HL-60/S4 treated with retinoic acid at 250 ng/mL for 4 days and 3 days (cell line): Measurements from ENCODE around the gene MFSD6.
"Not testable (repeated sequence)": the region's sequence is repeated elsewhere in the genome, so short reads cannot be mapped to it uniquely, and the experiment has no call there.

ENCODE experiments used
- in situ Hi-C: fragments of 300-500 bp; cut with MboI; formaldehyde crosslinking; loops from 2 replicates; pipeline ENCODE4 v1.7.0; 2022; ENCODE audit warnings: low sequenced_read_pairs

Gene MFSD6

DNA sequence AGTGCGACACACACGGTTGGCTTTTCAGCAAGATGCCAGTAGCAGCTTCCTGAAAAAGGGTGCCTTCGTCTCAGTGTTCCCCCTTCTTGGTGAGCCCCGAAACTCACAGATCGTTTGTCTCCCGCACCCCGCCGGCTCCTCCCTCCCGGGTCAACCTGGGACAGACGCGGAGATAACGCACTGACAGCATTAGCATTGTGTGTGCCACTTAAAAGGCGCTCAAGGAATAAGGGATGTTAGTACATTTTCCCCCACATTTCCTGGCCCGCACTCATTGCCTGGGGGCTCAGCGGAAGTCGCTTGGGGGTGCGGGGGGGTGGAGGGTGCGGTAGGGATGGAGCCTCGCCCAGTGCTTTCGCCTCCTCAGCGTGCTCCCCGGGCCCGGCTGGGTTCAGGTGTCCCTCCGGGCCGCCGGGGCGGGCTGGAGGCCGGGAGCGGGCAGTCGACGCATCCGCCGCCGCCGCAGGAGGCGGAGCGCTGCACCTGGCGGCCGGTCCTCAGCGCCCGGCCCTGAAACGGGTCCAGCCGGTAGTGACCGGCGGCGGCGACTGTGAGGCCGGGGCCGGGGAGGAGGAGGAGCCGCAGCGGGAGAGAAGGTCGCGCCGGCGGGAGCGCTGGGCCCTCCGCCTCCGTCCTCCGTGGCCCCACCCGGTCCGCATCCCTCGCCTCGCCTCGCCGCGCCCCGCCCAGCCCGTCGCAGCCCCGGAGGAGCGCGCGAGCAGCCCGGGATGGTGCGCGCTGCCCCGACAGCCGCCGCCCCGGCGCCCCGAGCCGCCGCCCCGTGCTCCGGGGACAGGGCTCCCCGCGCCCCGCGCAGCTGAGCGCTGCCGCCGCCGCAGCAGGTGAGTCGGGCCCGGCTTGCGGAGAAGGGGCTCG is at the start of gene MFSD6:
MFSD6 (plus strand) TSS at position 694 of the 876 bp plus-strand sequence. CDS start 27,675 bp downstream, outside the sequence.
- in situ Hi-C loops, result no loop called here

DNA sequence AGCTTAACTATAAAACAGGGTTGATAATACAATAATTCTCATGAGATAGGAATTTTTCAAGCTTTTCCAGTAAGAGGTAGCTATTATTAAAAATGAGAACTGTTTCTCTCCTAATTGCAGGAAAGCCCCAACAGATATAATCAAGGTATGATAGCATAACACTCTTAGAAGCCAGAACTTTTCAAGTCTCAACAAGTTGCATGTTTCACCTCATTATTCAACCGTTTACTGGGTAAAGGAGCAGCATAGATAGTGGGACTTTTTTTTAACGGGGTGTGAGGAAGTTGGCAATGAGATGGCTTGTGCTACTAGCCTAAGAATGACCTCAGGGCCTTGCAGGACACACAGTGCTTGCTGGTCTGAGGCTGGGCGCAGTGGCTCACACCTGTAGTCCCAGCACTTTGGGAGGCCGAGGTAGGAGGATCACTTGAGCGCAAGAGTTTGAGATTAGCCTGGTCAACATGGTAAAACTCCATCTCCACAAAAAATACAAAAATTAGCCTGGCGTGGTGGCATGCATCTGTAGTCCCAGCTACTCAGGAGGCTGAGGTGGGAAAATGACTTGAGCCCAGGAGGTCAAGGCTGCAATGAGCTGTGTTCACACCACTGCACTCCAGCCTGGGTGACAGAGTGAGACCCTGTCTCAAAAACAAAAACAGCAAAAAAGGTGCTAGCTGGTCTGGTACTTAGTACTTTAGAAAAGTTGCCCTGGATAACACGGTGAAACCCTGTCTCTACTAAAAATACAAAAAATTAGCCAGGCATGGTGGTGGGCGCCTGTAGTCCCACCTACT is 49.3 kb upstream of the MFSD6 start:
- in situ Hi-C loops, result not testable (repeated sequence)

DNA sequence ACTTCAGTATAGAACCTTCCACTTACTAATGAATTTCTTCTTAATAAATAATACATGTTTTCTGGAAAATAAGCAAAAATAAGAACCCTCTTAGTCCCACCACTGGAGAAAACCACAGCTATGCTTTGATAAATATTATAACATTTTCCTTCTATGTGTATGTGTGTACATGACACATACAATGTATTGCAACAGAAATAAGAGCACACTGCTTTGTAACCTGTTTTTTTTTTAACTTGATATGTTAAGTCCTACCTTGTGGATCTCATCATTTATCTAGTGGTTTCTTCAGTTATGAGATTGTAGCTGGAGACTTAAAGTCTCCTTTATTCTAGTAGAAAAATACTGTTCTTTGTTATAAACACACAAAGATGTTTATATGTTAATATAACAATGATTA is 47.6 kb upstream of the MFSD6 start:
- in situ Hi-C loops, result no loop called here

DNA sequence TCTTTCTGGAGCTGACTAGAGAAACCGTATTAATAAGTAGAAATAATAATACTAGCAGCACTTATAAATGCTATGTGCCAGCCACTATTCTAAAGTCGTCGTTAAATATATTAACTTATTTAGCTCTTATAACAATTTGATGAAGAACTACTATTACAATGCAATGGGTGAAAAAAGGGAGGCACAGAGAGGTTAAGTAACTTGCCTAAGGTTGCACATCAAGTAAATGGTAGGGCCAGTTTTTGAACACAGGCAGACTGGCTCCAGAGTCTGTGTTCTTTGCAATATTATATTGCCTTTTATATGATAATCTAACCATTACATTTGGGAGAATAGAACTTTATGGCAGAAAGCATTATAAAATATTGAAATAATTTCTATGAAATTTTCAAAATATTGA is 47.2 kb upstream of the MFSD6 start:
- in situ Hi-C loops, result no loop called here

DNA sequence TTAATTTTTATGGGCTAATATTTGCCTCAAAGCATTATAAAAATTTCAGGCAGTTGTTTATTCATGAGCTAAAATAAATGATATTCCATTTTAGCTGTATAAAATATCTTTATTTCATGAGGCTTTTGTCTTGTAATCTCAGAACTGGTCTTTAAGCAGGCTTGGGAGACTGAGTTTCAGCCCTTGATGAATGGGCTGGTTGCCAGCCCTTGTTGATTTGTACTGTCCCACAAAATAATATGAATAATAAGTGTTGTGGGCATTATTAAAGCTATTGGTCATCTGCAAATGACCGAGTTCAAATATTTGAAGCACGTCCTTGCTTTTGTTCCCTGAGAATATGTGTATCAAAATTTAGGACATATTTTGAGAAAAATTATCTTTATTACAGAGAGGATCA is 46.6 kb upstream of the MFSD6 start:
- in situ Hi-C loops, result no loop called here

DNA sequence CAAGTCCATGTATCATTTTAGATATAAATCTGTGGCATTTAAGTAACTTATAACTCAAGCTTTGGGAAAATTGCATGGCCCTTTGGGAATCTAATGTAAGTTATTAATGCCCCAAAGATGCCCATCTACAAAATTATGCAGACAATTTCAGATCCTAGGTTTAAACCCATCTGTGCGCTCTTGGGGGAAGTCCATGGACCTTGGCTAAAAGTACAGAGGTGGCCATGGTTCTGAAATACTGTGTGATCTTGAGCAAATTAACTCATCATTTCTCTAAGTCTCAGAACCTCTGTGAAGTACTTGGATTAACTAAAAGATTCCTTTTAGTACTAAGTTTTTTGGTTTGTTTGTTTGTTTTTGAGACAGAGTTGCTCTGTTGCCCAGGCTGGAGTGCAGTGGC is 45.3 kb upstream of the MFSD6 start:
- in situ Hi-C loops, result no loop called here

DNA sequence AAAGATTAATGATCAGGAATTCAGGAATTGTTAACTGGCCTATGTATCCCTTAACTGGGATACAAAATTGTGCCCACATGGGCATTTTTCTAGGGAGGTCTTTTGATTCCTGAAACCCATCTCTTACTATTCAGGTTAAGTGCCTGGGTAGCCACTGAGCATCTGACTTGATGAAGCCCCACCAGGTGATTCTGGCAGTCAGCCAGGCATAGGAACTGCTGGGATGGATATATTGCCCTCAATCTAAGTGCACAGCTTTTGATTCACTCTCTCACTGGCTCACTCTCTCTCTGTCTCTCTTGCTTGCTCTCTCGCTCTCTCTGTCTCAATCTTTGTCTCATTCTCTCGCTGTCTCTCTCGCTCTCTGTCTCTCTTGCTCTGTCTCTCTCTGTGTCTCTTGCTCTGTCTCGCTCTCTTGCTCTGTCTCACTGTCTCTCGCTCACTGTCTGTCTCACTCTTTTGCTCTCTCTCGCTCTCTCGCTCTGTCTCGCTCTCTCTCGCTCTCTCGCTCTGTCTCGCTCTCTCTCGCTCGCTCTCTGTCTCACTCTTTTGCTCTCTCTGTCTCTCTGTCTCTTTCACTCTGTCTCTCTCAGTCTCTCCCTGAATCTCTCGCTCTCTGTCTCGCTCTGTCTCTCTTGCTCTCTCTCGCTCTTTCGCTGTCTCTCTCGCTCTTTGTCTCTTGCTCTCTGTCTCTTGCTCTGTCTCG is 42.5 kb upstream of the MFSD6 start:
- in situ Hi-C loops, result no loop called here

DNA sequence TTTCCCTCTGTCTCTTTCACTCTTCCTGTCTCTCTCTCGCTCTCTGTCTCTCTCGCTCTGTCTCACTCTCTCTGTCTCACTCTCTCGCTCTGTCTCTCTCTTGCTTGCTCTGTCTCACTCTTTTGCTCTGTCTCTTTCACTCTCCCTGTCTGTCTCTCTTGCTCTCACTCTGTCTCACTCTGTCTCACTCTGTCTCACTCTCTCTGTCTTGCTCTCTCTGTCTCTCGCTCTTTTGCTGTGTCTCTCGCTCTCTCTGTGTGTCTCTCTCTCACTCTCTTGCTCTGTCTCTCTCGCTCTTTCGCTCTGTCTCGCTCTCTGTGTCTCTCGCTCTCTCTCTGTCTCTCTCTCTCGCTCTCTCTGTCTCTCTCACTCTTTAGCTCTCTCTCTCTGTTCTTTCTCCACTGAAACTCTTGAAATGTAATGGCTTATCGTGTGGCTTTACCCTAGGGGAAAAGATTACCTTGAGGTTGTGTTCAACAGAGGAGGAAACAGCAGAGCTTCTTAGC is 41.9 kb upstream of the MFSD6 start:
- in situ Hi-C loops, result no loop called here

DNA sequence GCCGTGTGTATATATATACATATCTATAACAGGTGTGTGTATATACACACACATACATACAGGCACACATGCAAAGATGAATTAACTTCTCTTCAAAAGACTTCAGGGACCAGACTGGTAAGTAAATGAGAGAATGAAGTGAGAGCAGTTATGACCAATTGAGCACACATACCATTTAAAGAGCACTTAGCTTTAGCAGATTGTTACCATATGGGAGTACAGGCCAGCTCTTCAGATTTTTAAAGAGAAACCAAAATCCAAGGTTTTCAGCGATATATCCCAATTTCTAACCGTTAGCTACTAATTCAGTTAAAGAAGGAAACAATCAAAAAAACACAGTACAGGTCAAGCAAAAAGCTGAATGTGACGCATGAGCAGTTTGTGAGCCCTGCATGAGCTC is 41.1 kb upstream of the MFSD6 start:
- in situ Hi-C loops, result no loop called here

DNA sequence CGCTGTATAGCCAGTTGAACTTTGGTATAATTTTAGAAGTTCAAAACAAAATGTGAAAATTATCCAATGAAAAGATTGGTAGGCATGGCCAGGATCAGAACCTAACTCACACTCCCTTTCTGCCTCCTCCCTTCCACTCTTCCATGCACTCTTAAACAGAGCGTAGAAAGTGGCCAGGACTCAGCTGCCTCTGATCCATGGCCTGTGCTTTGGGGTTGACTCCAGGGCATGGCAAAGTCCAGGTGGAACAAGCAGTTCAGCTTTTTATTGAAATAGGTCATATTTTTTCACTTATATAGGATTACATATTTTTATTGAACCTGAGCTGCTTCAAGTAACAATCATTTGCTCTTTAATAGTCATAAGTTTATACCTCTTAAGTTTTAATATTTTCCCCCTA is 38.5 kb upstream of the MFSD6 start:
- in situ Hi-C loops, result no loop called here

DNA sequence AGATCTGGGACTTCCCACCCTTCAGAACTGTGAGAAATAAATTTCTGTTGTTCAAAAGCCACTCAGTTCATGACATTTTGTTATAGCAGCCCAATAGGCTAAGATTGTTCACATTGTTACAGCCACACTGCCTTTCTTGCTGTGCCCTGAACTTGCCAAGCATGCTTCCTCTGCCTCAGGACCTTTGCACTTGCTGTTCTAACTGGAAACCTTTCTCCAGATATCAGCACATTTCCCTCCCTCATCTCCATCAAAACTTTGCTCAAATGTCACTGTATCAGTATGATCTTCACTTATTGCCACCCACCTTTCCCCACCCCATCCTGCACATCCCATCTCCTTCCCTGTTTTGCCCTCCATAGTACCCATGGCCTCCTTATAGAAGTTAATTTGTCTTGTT is 32.1 kb upstream of the MFSD6 start:
- in situ Hi-C loops, result no loop called here

DNA sequence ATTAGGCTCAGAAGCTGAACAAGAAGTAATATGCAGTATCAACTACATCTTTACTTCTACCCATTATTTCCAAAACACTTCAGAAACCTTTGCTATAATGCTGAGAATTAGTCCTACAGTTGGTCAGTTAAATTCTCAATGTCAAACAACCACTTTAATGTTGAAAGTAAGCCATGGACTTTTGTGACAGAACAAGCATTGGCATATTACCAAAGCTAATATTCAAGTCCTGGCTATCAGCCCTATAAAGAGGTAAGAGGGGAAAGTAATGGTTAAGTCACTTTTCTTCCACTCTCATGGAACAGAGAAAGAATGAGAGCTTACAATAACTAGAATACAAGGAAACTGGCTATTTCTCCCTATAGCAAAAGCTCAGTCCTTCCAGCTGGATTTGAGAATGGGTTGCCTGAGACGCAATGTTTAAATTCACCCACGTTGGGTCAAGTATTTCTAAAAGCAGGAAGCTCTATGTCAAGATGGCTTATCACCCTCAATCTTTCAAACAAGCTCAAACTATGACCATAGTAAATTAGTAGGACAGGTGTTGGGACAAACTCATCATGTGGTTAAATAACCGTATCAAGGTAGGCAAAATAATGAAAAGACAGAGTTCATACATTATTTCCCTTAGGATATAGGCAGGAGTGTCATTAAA is 31.4 kb upstream of the MFSD6 start:
- in situ Hi-C loops, result no loop called here

DNA sequence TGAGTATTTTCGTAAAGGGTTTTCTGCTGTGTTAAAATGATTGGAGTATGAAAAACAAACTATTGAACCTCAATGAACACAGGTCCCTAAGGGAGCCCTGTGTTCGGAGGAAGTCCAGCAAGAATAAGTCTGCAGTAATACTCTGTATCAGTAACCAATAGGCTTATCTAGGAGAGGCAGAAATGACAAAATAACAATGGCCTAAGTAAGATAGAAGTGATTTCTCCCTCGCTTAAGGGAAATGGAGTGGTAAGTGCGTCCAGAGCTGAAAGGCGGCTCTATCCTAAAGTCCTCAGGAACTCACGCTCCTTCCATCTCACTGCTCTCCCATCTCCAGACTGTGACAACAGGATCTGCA is 29.3 kb upstream of the MFSD6 start:
- in situ Hi-C loops, result no loop called here

DNA sequence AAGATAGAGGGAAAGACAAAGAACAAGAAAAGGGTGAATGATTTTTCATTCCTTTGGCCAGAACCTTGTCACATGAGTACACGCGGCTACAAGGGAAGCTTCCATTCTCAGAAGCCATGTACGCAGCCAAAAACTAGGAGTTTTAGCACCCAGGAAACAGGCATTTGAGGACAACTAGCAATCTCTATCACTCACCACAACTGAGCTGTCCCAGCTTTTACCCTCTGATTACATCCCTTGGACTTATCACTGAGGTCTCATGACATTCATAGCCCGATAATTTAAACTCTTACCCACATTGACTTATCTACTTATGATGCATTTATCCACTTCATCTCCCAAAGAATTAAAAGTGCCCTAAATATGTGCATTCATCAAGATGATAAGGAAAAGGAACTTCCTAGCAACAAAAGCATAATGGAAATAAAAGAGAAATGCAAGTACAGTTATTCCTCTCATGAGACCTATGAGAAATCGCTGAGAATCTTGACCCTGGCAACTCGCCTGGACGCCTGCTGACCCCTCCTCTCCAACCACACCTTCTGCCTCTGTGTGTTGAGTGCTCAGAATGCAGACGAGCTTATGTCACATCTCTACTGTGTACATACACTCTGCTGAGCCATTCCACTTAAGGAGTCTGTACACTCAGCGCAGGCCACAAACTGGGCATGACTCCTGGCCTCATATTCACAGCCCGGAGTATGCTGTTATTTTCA is 28.7 kb upstream of the MFSD6 start:
- in situ Hi-C loops, result no loop called here

DNA sequence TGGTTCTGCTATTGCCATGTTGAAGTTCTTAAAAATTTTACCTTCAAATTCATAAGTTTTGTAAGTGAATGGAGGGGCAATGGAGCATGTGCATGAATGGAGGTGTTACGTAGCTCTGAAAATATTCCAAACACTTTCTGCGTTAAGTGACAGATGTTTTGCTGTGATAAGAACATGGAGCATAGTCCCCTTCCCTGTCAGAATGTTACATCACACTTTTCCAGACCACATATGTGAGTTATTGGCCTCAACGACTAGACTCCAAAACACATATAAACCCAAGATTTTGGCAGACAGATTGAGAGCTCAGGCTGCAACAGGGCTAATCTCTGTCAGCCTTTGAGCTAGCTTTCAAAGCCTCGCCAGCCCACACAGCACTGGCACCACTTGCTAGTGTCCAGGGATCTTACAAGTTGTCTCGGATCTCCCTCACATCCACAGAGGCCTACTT is 27.2 kb upstream of the MFSD6 start:
- in situ Hi-C loops, result no loop called here

DNA sequence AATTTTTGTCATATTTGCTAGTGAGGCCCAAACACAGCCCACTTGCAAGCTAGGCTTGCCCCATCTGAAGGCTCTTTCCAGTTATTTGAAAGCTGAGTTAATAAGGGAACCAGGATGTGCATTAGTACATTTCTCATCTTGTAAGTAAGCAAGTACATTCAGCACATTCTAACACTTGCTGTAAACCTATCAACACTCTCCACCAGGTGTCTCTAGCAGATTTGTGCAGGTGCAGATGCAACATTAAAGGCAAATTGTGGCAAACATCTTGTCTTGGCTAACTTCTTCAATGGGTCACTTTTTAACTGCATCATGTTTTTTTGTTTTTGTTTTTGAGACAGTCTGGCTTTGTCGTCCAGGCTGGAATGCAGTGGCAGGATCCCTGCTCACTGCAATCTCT is 25.3 kb upstream of the MFSD6 start:
- in situ Hi-C loops, result no loop called here

DNA sequence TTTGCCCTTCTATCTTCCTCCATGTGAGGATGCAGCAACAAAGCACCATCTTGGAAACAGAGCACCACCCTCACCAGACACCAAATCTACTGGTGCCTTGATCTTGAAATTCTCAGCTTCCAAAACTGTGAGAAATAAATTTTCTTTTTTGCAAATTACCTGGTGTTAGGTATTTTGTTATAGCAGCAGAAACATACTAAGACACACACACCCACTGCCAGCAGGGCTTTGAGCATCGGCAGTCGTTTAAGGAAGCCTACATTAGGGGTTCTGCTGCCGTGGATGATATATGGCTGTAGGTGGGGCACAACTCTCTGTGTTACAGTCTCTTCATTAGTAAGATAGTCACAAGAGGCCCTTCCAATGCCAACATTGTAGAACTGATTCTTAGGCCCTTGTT is 20.7 kb upstream of the MFSD6 start:
- in situ Hi-C loops, result no loop called here

DNA sequence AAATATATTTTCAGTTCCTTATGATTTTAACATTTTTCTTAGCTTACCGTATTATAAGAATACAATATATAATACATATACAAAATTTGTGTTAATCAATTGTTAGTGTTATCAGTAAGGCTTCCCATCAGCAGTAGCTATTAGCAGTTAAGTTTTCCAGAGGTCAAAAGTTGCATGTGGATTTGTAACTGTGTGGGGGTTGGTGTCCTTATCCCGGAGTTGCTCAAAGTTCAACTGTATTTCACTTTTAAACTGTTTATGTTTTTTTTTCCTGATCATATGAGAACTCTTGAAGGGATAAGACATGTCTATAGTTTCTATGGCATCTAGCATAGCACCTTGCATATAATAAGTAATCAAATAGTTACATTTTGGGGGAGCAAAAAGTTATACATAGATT is 11.9 kb upstream of the MFSD6 start:
- in situ Hi-C loops, result no loop called here

DNA sequence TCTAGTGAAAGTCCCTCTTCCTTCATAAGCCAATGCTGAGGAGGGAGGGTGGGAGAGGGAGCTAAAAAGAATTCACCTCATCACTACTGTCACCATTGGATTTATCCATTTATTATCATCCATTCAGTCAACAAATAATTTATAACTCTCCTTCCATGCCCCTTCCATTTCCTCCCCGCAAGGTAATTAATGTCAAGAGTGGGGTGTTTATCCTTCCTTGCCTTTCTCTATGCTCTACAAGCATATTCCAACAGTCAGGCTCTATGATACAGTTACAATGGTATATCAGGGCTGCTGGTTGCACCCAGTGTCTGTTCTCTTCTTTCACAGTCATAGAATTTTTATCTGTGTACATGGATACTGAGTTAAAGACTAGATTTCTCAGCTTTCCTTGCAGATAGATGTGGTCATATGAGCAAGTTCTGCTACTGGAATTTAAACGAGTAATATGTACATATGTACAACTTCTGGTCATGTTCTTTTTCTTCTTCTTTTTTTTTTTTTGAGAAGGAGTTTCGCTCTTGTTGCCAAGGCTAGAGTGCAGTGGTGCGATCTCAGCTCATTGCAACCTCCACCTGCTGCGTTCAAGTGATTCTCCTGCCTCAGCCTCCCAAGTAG is 5.1 kb upstream of the MFSD6 start:
- in situ Hi-C loops, result no loop called here

DNA sequence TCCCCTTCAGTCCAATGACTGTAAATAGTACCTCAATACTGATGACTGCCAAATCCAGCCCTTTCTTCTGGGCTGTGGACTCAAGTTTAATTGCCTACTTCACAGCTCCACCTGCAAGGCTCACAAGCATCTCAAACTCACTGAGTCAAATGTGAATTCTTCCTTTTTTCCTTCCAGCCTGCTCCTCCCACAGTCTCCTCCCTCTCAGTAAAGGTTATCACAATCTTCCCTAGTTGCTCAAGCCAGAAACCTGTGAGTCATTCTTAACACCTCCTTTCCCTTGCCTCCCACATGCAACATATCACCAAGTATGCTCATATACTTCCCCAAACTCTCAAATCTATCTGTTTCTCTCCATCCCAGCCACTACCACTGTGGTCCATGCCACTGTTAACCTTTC is 3.7 kb upstream of the MFSD6 start:
- in situ Hi-C loops, result no loop called here
